HL-60/S4 treated with retinoic acid at 250 ng/mL for 4 days and 3 days (cell line): Measurements from ENCODE around the gene HTR3B.
"Not testable (repeated sequence)": the region's sequence is repeated elsewhere in the genome, so short reads cannot be mapped to it uniquely, and the experiment has no call there.

ENCODE experiments used
- in situ Hi-C: fragments of 300-500 bp; cut with MboI; formaldehyde crosslinking; loops from 2 replicates; pipeline ENCODE4 v1.7.0; 2022; ENCODE audit warnings: low sequenced_read_pairs

HTR3B gene

DNA sequence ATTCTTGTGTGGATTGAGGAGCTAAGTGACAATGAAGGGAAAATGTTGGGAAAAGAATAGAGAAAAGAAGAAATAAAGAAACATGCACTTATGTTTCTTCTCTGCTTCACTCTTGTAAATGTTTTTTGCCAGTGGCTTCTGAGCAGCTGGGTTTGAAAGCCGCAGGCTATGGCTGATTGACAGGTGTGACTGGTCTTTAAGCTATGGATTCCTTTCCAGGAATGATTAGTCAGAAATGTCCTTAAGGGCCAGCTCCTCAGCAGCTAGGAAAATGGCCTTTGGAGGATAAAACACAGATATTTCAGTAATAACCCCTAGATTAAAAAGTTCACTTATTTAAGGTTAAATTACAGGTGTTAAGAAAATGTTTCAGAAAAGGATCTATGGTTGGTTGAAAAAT is 22.7 kb upstream of the HTR3B start:
- in situ Hi-C loops, result loop anchor here (25.0 kb wide), 1 partner anchor 380 kb away; no protein-coding TSS in a partner anchor

- in situ Hi-C loops, result loop anchor here (25.0 kb wide), 1 partner anchor 378 kb away; no protein-coding TSS in a partner anchor
These were observed 20.2 kb upstream of the HTR3B start for GRCh38 chr11:113884361-113884836.

- in situ Hi-C loops, result loop anchor here (25.0 kb wide), 1 partner anchor 376 kb away; no protein-coding TSS in a partner anchor
These were observed 18.7 kb upstream of the HTR3B start for GRCh38 chr11:113885897-113886296.

GRCh38 chr11:113888848-113889247 is 15.7 kb upstream of the HTR3B start:
- in situ Hi-C loops, result loop anchor here (25.0 kb wide), 1 partner anchor 373 kb away; no protein-coding TSS in a partner anchor

DNA sequence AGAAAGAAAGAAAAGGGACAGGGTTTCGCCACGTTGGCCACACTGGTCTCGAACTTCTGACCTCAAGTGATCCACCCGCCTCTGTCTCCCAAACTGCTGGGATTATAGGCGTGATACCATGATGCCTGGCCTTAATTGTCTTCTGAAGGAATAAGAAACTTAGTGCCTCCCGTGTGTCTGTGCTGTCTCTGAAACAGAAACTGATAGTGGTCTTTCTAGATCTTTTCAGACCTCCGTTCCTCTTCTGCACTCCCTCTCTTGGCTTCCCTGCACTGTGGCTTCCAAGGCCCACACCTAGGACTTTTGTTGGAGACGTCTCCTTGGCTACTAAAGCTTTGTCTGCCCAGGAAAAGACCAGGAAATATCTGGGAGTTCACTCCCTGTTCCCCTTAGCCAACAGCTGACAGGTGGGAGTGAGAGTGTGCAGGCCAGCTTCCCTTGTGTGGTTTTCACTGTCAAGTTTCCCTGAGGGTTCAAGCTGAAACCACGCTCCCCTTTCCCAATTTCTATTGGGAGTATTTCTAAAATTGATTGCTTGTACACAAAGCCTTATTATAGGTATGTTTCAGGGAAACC is 10.1 kb upstream of the HTR3B start:
- in situ Hi-C loops, result loop anchor here (25.0 kb wide), 1 partner anchor 368 kb away; no protein-coding TSS in a partner anchor

DNA sequence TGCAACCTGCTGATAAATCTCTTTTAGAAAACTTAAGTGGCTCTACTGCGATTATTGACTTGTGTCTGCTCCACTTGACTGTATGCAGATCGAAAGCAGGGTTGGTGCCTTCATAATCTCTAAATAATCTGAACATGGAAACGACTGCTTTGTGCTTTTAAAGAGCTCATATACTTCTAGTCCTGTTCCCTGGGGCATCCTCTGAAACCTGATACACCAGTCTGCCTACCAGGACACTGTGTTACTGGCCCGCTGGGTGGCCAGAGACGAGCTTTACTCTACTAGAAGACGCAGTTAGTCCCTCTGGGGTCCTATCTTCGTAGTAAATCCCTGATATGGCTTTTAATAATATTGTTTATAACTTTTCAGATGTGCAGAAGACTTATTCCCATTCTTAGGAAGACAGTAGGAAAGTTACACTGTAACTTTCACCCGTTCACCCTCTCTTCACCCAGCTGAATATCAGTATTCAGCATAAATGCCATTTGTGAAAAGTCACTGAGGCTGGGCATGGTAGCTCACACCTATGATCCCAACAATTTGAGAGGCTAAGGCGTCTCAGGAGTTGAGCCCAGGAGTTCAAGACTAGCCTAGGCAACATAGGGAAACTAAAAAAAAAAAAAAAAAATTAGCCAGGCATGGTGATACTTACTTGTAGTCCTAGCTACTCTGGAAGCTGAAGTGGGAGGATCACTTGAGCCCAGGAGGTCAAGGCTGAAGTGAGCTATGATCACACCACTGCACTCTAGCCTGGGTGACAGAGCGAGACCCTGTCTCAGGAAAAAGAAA is 9.0 kb upstream of the HTR3B start:
- in situ Hi-C loops, result loop anchor here (25.0 kb wide), 1 partner anchor 367 kb away; no protein-coding TSS in a partner anchor

- in situ Hi-C loops, result loop anchor here (25.0 kb wide), 1 partner anchor 366 kb away; no protein-coding TSS in a partner anchor
These were observed 8.3 kb upstream of the HTR3B start for GRCh38 chr11:113896156-113896879.

DNA sequence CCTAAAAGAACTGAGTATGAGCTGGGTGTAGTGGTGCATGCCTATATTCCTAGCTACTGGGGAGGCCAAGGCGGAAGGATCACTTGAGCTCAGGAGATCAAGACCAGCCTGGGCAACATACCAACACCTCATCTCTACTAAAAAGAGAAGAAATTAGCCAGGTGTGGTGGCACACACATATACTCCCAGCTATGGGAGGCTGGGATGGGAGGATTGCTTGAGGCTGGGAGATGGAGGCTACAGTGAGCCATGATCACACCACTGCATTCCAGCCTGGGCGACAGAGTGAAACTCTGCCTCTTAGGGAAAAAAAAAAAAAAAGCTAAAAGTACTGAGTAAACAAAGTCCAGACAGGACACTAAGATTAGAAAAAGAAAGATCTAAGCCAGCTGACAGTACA is 3.5 kb upstream of the HTR3B start:
- in situ Hi-C loops, result no loop called here

- in situ Hi-C loops, result no loop called here
These were observed 1.4 kb downstream of the HTR3B start for GRCh38 chr11:113906038-113906437.

DNA sequence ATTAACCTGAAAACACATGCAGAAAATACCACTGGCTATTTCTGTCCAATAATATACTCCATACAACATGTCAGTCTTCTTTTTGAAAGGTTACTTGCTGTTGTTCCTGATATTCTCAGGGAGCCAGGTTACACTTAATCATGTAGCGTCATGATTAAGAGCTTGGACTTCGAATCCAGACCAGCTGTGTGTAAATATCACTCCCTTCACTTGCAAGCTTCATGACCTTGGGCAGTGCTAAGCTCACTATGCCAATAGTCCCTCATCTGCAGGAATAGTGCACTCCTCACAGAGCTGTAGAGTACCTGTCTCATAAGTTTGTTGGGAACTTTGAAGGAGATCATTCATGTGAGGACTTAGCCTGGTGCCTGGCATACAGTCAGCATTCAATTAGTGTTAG is 1.9 kb downstream of the HTR3B start:
- in situ Hi-C loops, result no loop called here

DNA sequence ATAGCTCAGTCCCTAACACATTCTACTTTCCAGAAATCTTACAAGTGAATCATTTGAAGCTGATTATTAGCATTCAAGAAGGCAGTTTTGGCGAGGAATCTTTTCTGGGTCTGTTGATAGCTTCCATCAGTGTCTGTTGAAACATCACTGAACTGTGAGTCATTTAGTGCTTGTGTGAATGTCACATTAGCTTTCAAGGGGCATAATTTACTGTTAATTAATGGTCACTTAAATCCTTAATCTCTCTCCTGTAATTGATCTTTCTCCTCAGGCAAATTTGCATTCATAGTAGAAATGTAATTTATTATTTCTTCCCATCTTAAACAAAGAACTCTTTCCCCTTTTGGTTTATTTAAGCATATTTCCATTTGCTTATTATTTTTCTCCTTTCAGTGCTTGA is 2.6 kb downstream of the HTR3B start:
- in situ Hi-C loops, result no loop called here

GRCh38 chr11:113907681-113908080 is 3.1 kb downstream of the HTR3B start:
- in situ Hi-C loops, result no loop called here

GRCh38 chr11:113908098-113908497 is 3.5 kb downstream of the HTR3B start:
- in situ Hi-C loops, result no loop called here

GRCh38 chr11:113911491-113911890 is 6.9 kb downstream of the HTR3B start:
- in situ Hi-C loops, result not testable (repeated sequence)

DNA sequence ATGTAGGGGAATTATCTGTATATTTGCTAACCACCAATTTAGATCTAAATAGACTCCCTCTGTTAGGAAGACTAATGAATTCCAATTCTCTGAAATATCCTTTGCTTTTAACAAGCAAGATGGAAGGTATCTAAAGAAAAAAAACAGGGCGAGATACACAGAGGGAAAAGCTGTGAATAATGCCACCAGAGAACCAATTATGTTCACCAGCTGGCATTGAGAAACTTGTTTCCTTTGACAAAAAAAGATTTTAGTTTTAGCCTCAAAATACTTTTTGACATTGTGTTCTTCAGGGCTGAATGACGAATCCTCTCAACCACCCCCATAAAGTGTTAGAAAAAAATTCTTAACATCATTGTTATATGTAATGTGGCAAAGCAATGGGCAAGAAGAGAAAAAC is 19.0 kb downstream of the HTR3B start:
- in situ Hi-C loops, result no loop called here

DNA sequence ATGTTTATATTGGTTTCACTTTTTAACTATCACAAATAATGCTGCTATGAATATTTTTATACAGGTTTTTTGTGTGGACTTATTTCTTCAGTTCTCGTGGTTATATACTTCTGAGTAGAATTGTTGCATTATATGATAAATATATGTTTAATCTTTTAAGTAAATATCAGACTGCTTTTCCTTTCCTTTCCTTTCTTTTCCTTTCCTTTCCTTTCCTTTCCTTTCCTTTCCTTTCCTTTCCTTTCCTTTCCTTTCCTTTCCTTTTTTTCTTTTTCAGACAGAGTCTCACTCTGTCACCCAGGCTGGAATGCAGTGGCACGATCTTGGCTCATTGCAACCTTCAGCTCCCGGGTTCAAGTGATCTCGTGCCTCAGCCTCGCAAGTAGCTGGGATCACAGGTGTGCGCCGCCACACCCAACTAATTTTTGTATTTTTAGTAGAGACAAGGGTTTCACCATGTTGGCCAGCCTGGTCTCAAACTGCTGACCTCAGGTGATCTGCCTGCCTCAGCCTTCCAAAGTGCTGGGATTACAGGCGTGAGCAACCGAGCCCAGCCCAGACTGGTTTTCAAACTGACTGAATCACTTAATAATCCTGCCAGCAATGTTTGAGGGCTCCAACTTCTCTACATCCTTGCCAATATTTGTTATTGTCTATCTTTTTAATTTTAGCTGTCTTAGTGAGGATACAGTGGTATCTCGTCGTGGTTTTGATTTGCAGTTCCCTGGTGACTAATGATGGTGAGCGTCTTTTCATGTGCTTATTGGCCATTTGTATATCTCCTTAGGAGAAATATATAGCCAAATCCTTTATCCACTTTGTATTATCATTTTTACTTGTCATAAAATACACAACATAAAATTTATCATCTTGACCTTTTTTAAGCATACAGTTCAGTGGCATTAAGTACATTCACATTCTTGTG is 21.9 kb downstream of the HTR3B start:
- in situ Hi-C loops, result no loop called here

DNA sequence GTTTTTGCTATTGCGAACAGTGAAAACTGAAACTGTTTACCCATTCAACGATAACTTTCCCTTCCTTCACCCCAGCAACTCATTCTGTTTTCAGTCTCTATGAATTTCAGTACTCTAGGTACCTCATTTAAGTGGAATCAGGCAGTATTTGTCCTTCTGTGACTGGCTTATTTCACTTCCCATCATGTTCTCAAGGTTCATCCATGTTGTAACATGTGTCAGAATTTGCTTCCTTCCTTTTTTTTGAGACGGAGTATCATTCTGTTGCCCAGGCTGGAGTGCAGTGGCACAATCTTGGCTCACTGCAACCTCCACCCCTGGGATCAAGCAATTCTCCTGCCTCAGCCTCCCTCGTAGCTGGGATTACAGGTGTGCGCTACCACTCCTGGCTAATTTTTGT is 23.7 kb downstream of the HTR3B start:
- in situ Hi-C loops, result no loop called here

GRCh38 chr11:113932788-113933187 is 28.2 kb downstream of the HTR3B start:
- in situ Hi-C loops, result no loop called here

- in situ Hi-C loops, result not testable (repeated sequence)
These were observed 29.6 kb downstream of the HTR3B start for GRCh38 chr11:113934193-113934592.

- in situ Hi-C loops, result no loop called here
These were observed 30.2 kb downstream of the HTR3B start for GRCh38 chr11:113934761-113935160.
